ENCODE results near the gene PRR16. TPM values are rescaled to one million over a fixed set of nuclear protein-coding genes. Genes with fewer than 3 reads are reported as not detected.

The PRR16 gene
- total RNA-seq, 1 donor from 2014 or later: 0.70 TPM

- no peak for DNase-seq (ENCODE audit: low read depth)
Measured at GRCh38 chr5:120567921-120568320, 103.8 kb downstream of the PRR16 start.

GRCh38 chr5:120568711-120569110 is 104.6 kb downstream of the PRR16 start:
- DNase-seq (ENCODE audit: low read depth): no peak

DNA sequence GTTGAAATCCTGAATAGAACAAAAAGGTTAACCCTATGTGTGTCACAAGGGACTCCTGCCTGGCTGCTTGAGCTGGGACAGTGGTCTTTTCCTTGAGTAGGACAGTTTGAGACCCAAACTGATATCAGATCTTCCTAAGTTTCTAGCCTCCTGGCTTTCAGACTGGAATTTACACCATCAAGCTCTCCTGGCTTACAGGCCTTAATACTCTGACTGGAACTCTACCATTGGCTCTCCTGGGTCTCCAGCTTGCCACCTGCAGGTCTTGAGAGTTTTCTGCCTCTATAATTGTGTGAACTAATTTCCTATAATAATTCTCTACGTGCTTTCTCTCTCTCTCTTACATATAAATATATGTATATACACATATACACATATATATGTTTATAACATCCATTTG is 112.5 kb downstream of the PRR16 start:
- DNase-seq (ENCODE audit: low read depth): no peak

- DNase-seq (ENCODE audit: low read depth): no peak
Measured at GRCh38 chr5:120582635-120583034, 118.5 kb downstream of the PRR16 start.

- DNase-seq (ENCODE audit: low read depth): no peak
Measured at GRCh38 chr5:120586646-120587045, 122.5 kb downstream of the PRR16 start.

DNA sequence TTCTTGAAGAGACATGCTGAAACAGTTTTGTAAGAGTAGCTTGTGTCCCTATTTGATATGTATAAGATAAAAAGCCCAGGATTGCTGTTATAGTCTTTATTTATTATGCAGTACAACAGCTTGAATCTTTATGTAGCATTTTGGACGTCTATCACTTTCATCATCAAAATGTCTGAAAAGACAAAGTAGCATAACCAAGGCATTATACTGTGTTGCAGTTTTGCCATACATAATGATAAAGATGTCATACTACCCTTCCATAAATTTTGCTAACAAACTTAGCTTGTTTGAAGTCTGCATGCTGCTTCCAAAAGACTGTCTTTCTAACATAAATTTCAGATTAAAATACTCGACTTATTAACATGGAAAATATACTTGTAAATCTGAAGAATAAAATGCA is 127.8 kb downstream of the PRR16 start:
- DNase-seq (ENCODE audit: low read depth): no peak

DNA sequence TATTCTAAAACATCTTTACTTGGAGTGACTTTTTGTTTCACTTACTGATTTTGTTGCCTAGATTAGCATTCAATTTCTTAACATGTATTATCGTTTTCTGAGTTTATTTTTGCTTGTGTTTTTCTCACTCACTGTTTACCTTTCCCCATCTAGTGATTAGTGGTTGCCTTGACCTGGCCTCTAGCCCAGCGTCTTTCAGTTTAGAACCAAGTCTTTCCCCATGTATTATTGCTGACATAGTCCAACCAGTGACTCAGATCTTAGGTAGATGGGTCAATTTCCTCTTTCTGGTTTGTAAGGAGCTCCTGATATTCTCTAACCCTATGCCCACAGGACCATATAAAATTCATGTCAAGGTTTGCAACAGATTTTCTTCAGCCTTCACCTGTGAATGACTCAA is 135.5 kb downstream of the PRR16 start:
- DNase-seq (ENCODE audit: low read depth): peak; percentile 77

DNA sequence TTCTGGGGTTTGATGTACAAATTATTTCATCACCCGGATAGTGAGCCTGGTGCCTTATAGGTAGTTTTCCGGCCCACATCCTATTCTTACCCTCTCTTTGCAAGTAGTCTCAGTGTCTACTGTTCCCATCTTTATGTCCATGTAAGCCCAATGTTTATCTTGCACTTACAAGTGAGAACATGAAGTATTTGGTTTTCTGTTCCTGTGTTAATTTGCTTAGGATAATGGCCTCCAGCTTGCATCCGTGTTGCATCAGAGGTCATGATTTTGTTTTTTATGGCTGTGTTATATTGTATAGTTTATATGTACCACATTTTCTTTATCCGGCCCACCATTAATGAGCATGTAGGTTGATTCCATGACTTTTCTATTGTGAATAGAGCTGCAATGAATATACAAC is 136.5 kb downstream of the PRR16 start:
- DNase-seq (ENCODE audit: low read depth): no peak

DNA sequence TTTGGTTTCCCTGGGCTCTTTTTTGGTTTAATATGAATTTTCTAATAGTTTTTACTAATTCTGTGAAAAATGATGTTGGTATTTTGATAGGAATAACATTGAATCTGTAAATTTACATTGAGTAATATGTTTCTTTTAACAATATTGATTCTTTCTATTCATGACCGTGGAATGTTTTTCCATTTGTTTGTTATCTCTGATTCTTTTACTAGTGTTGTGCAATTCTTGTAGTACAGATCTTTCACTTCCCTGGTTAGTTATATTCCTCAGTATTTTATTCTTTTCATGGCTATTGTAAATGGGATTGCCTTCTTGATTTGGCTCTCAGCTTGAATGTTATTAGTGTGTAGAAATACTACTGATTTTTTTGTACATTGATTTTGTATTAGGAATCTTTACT is 137.9 kb downstream of the PRR16 start:
- no peak for DNase-seq (ENCODE audit: low read depth)

DNA sequence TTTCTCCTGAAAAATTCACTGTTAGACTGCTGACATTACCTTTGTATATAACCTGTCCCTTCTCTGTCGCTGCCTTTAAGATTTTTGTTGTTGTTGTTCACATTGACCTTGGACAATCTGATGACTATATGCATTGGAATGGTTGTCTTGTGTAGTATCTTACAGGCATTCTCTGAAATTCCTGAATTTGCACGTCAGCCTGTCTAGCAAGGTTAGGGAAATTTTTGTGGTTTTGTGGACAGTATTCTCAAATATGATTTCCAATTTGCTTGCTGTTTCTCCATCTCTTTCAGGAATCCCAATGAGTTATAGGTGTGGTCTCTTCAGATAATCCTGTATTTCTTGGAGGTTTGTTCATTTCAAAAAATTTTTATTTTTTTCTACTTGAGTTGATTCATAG is 140.8 kb downstream of the PRR16 start:
- DNase-seq (ENCODE audit: low read depth): peak; percentile 71

GRCh38 chr5:120605325-120606079 is 141.4 kb downstream of the PRR16 start:
- no peak for DNase-seq (ENCODE audit: low read depth)

GRCh38 chr5:120609570-120609969 is 145.5 kb downstream of the PRR16 start:
- DNase-seq (ENCODE audit: low read depth): no peak

GRCh38 chr5:120610145-120610544 is 146.0 kb downstream of the PRR16 start:
- DNase-seq (ENCODE audit: low read depth): no peak

- peak; percentile 87 for DNase-seq (ENCODE audit: low read depth)
Measured at GRCh38 chr5:120613729-120614128, 149.6 kb downstream of the PRR16 start.

DNA sequence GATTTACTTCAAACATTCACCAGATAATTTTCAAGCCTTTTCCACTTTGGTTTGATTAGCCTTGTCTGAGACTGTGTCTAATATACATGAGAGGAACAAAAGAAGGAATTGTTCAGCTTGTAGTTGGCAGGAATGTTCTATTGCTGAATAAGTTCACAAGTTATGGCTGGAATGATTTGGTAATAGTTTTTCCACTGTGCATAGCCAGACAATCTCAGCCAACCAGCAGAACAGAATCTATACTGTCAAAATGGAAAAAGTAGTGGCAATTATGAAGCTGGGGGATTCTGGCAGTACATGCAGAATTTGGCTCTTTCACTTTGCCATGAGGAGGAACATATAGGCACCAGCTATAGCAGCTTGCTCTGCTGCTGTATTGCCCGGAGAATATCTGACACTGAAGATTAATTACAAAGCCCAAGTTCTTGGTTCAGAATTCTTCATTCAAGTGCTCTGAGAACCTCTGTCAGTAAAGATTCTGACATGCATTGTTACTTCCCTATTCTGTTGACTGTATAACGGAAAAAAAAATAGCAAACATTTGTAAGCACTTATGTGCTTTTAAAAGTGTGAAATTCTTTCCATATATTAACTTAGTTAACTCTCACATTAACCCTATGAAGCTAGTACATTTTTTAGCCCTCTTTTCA is 150.6 kb downstream of the PRR16 start:
- DNase-seq (ENCODE audit: low read depth): peak; percentile 79

DNA sequence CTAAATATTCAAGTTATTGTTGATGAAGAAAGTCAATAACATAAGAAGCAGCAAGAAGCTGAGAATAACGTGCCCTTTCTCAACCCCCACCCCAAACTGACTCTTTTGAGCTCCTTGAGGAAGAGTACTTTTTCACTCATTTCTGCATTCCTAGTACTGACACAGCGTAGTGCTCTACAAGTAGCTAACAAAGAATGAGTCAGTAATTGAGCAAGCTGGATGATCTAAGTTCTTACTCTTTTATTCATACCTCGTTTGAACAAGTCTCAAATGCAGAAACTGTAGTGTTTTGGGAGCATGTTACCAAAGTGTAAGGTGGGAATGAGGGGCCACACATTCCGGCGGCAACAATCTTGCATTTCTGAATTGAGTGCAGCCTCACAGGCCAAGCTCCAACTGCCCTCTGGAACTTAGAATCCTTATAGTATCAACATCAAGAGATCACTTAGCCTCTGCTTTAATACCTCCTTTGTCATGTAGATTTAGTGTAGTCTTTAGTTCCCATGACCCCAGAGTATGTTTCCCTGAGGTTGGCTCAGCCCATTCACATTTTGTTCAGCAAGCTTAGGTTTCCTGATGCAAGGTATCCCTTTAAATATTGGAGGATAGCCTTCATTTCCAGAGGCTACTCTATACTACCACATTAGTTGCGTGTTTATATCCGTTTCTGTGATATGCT is 152.0 kb downstream of the PRR16 start:
- peak; percentile 85 for DNase-seq (ENCODE audit: low read depth)

GRCh38 chr5:120621339-120621738 is 157.2 kb downstream of the PRR16 start:
- DNase-seq (ENCODE audit: low read depth): no peak

DNA sequence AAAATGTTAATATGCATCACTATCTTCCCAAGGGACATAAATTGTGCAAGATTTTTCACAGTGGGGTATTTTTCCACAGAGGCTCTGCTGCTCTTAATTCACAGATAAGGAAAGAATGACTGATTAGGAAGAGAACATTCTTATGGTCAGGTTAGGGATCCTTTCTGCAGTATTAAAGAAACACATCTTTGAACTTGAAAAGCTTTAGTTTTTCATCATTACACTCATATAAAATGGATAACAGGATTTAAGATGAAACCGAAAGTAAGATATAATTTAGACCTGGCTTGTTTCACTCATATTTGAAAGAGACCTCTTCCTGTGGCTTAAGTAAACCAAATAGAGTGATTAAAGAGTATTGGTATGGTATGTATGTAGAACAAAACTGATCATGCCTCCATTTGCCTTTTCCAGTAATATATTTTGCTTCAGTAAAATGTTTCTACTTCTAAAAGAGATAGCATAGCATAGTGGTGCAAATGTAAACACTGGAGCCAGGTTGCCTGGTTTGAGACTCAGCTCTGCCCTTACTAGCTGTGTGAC is 160.0 kb downstream of the PRR16 start:
- peak; percentile 18 for DNase-seq (ENCODE audit: low read depth)

DNA sequence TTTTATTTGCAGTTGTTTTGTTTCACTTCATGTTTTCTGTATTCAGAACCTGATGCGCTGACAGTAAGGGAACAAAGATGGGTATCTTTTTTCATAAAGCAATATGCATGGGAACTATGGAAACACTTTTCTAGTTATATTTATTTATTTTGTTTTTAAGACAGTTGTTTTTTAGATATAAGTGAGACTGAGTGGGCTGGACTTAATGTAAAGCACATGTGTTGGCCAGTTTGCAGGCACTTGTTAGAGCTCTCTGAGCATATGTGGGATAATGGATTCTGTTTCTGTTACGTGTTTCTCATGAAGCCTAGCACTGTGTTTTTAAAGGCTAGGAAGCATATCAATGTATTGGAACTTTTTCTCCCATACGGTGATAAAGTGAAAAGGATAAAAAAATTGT is 164.1 kb downstream of the PRR16 start:
- DNase-seq (ENCODE audit: low read depth): no peak

GRCh38 chr5:120630550-120630949 is 166.4 kb downstream of the PRR16 start:
- no peak for DNase-seq (ENCODE audit: low read depth)

DNA sequence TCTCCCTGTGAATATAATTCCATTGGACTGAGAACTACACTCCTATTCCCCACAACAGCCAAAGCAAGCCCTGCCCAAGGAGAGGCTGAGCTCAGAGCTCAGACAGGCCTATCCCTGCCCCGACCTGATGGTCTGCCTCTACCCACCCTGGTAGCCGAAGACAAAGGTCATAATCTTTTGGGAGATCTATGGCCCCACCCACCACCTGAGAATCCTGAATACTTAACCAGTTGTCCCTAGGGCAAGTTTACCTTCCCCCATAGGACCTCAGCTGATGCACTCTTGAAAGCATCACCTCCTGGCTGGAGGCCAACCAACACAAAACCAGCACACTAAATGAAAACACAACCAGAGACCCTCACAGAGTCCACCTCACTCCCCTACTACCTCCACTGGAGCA is 167.5 kb downstream of the PRR16 start:
- no peak for DNase-seq (ENCODE audit: low read depth)

DNA sequence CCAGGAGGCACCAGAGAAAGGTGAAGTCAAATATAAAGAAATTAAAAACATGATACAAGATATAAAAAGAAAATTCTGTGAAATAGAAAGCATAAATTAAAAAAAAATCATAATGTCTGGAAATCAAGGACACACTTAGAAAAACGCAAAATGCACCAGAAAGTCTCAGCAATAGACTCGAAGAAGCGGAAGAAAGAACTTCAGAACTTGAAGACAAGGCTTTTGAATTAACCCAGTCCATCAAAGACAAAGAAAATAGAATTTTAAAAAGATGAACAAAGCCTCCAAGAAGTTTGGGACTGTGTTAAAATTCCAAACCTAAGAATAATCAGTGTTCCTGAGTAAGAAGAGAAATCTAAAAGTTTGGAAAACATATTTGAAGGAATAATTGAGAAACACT is 168.3 kb downstream of the PRR16 start:
- DNase-seq (ENCODE audit: low read depth): no peak

DNA sequence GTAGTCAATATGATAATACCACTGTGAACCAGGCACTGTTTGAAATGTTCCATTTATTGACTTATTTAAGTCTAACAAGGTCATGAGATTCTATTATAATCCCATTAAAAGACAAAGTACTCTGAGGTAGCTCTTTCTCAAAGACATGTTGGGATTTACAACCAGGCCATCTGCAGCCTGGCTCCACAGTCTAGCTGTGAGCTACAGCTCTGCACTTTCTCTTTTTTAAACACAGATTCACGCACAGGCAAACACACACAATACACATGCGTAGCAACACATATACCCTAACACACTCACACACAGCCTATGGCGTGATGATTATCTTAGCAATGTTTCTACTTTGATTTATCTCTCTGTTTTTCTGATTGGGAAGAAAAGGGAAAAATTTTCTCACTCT is 174.3 kb downstream of the PRR16 start:
- no peak for DNase-seq (ENCODE audit: low read depth)
